Neural cell (in vitro differentiated cells): Measurements from ENCODE around the gene NPHP4. TPM values are rescaled to one million over a fixed set of nuclear protein-coding genes. Genes with fewer than 3 reads are reported as not detected.

Source experiments
- H2AFZ ChIP-seq: fragments of 200-600, 300-800 bp; sonication (generic), shearing (Covaris generic); 2 replicates; pipeline ENCODE4 v1.6.0; 2014; ENCODE audit warnings: low read depth, mild to moderate bottlenecking, antibody characterized with exemption, low read length, moderate library complexity
- H3F3A ChIP-seq: fragments of 200-600 bp; shearing (Covaris generic); 2 replicates; pipeline ENCODE4 v1.6.1; 2016; ENCODE audit warnings: mild to moderate bottlenecking, moderate library complexity, mixed read lengths, antibody characterized with exemption, low read length; ENCODE audit not compliant: insufficient read depth, poor library complexity, severe bottlenecking
- H3K27ac ChIP-seq: fragments of 200-600, 300-800 bp; sonication (generic), shearing (Covaris generic); 2 replicates; pipeline ENCODE4 v1.5.1; 2014; ENCODE audit warnings: mild to moderate bottlenecking, low read length, moderate library complexity
- H3K27me3 ChIP-seq: fragments of 300-800, 200-600 bp; sonication (generic), shearing (Covaris generic); 2 replicates; pipeline ENCODE4 v1.6.0; 2014; ENCODE audit warnings: mild to moderate bottlenecking, low read depth, low read length, moderate library complexity; ENCODE audit not compliant: insufficient read depth
- H3K36me3 ChIP-seq: fragments of 300-800, 200-600 bp; sonication (generic), shearing (Covaris generic); 2 replicates; pipeline ENCODE4 v1.5.1; 2014; ENCODE audit warnings: mild to moderate bottlenecking, antibody characterized with exemption, low read length, moderate library complexity; ENCODE audit not compliant: insufficient read depth
- H3K4me2 ChIP-seq: fragments of 300-800, 200-600 bp; sonication (generic), shearing (Covaris generic); 2 replicates; pipeline ENCODE4 v1.6.0; 2014; ENCODE audit warnings: mild to moderate bottlenecking, low read length
- H3K4me3 ChIP-seq: fragments of 300-800, 200-600 bp; sonication (generic), shearing (Covaris generic); 2 replicates; pipeline ENCODE4 v1.5.1; 2014; ENCODE audit warnings: mild to moderate bottlenecking, low read length, moderate library complexity
- H3K79me2 ChIP-seq: fragments of 200-600 bp; shearing (Covaris generic); replicated peaks from 2 replicates; pipeline ENCODE4 v1.6.0; 2014; ENCODE audit warnings: mild to moderate bottlenecking, low read length, moderate library complexity; ENCODE audit not compliant: insufficient read depth
- H3K9ac ChIP-seq: fragments of 300-800, 200-600 bp; sonication (generic), shearing (Covaris generic); 2 replicates; pipeline ENCODE4 v1.6.1; 2016; ENCODE audit warnings: mild to moderate bottlenecking, low read length, mixed read lengths
- H3K9me2 ChIP-seq: fragments of 200-600 bp; shearing (Covaris generic); 2 replicates; pipeline ENCODE4 v1.6.1; 2016; ENCODE audit warnings: mild to moderate bottlenecking, low read length, mixed read lengths; ENCODE audit not compliant: insufficient read depth
- H3K9me3 ChIP-seq: fragments of 200-600, 300-800 bp; sonication (generic), shearing (Covaris generic); 2 replicates; pipeline ENCODE4 v1.6.1; 2016; ENCODE audit warnings: mild to moderate bottlenecking, mixed run types, low read length, moderate library complexity, mixed read lengths
- H4K20me1 ChIP-seq: fragments of 200-600 bp; shearing (Covaris generic); 2 replicates; pipeline ENCODE4 v1.6.1; 2016; ENCODE audit warnings: mild to moderate bottlenecking, mixed run types; ENCODE audit not compliant: insufficient read depth
- CTCF ChIP-seq: fragments of 450-650 bp; IDR thresholded peaks from 2 replicates; pipeline ENCODE4 v1.5.1; 2014; ENCODE audit warnings: antibody characterized with exemption, mild to moderate bottlenecking, moderate library complexity; ENCODE audit not compliant: poor library complexity, severe bottlenecking
- EP300 ChIP-seq: fragments of 450-650 bp; conservative IDR thresholded peaks from 2 replicates; pipeline ENCODE4 v1.6.1; 2014; ENCODE audit warnings: antibody characterized with exemption, mild to moderate bottlenecking, moderate library complexity; ENCODE audit not compliant: poor library complexity, severe bottlenecking
- EZH2 ChIP-seq: fragments of 200-600, 300-800 bp; shearing (Covaris generic), sonication (generic); IDR thresholded peaks from 2 replicates; pipeline ENCODE4 v1.6.1; 2014; ENCODE audit warnings: antibody characterized with exemption, low read length, borderline replicate concordance, mild to moderate bottlenecking; ENCODE audit not compliant: insufficient read depth, poor library complexity, severe bottlenecking
- MXI1 ChIP-seq: fragments of 450-650 bp; conservative IDR thresholded peaks from 2 replicates; pipeline ENCODE4 v1.6.1; 2014; ENCODE audit warnings: antibody characterized with exemption, mild to moderate bottlenecking; ENCODE audit not compliant: poor library complexity, severe bottlenecking
- POLR2AphosphoS5 ChIP-seq: IDR thresholded peaks from 2 replicates; pipeline ENCODE4 v1.6.1; 2012
- RAD21 ChIP-seq: fragments of 450-650 bp; conservative IDR thresholded peaks from 2 replicates; pipeline ENCODE4 v1.6.1; 2014; ENCODE audit warnings: antibody characterized with exemption, mild to moderate bottlenecking, moderate library complexity
- REST ChIP-seq: IDR thresholded peaks from 2 replicates; pipeline ENCODE4 v1.6.1; 2012; ENCODE audit warnings: borderline replicate concordance
- SMC3 ChIP-seq: fragments of 450-650 bp; conservative IDR thresholded peaks from 2 replicates; pipeline ENCODE4 v1.6.1; 2014; ENCODE audit warnings: antibody characterized with exemption, mild to moderate bottlenecking, moderate library complexity; ENCODE audit not compliant: poor library complexity
- TAF1 ChIP-seq: IDR thresholded peaks from 2 replicates; pipeline ENCODE4 v1.6.1; 2012; ENCODE audit warnings: low read depth
- polyA plus RNA-seq: library from polyadenylated mRNA; depleted of rRNA; stranded (reverse); fragments of >200 nt; gene quantifications from 2 replicates; pipeline ENCODE4 v1.2.3, GENCODE V29; 2014

Gene NPHP4
- polyA plus RNA-seq, 1 donor from 2014 or later, result 17.1 TPM

DNA sequence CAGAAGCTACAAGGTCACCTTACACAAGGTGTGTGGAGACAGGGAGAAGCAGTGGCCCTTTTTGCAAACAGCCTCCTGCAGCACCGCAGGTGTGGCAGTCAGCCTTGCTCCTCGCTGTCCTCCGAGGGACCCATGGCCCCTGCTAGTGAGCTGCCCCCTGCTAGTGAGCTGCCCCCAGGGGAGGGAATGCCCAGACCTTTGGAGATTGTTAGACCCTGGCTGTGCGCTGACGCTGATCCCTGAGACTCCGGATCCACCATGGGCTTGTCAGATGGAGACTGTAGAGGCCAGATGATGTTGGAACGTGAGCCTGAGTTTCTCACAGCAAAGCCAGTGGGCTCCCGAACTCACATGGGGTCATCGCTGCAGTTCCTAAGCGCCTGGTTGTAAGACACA is 172.2 kb downstream of the NPHP4 start:
- no peaks in the 10 kb centered on the region for H3K27me3 ChIP-seq
- TF ChIP-seq REST (no peak), POLR2AphosphoS5 (no peak), EP300 (no peak), TAF1 (no peak), EZH2 (no peak), CTCF (no peak), MXI1 (no peak), SMC3 (no peak), RAD21 (no peak)
- no peak overlapping the region for H3K4me2 ChIP-seq
- H3K36me3 ChIP-seq, result no peaks in the 10 kb centered on the region
- H3K9ac ChIP-seq, result no peak overlapping the region
- H3K9me3 ChIP-seq, result peaks cover 3% of the 10 kb centered on the region
- H3K9me2 ChIP-seq, result no peaks in the 10 kb centered on the region
- no peaks in the 10 kb centered on the region for H3K79me2 ChIP-seq
- H3F3A ChIP-seq, result no peaks in the 10 kb centered on the region
- H4K20me1 ChIP-seq, result no peaks in the 10 kb centered on the region
- no peak overlapping the region for H3K4me3 ChIP-seq
- no peak overlapping the region for H2AFZ ChIP-seq
- no peak overlapping the region for H3K27ac ChIP-seq

DNA sequence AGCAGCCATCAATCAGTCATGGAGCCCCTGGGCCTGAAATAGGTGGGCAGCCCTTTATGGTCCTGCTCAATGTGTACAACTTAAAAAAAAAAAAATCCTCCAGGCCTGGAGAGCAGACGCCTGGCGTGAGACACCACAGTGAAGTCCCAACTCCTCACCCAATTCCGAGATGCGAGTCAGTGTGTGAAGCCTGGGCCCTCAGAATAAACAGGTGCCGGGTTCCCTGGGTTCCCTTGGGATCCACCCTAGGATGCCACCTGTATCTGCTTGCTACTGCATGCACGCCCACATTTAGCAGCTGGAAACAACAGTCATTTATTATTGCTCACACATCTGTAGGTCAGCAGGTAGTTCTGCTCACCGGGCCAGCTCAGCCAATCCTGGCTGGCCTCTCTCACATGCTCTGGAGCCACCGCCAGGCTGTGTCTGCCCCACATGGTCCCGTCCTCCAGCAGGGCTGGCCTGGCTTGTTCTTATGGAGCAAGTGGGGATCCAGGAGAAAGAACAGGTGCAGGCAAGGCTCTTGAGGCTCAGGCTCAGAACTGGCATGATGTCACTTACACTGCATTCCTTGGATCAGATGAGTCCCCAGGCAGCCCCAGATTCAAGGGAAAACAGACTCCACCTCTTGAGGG is 172.7 kb downstream of the NPHP4 start:
- Histone ChIP-seq H2AFZ (no peak overlapping the region), H3K9me2 (no peaks in the 10 kb centered on the region), H3K9me3 (peaks cover 3% of the 10 kb centered on the region), H3K36me3 (no peaks in the 10 kb centered on the region), H3K27me3 (no peaks in the 10 kb centered on the region), H4K20me1 (no peaks in the 10 kb centered on the region), H3K79me2 (no peaks in the 10 kb centered on the region), H3K4me3 (no peak overlapping the region), H3K9ac (no peak overlapping the region), H3F3A (no peaks in the 10 kb centered on the region), H3K27ac (no peak overlapping the region), H3K4me2 (no peak overlapping the region)
- TF ChIP-seq CTCF (no peak), POLR2AphosphoS5 (no peak), EP300 (no peak), MXI1 (no peak), SMC3 (no peak), TAF1 (no peak), RAD21 (no peak), REST (no peak), EZH2 (no peak)
